HG03432 (cell line): ENCODE measurements around the gene LRGUK.
"Not testable (repeated sequence)": the region's sequence is repeated elsewhere in the genome, so short reads cannot be mapped to it uniquely, and the experiment has no call there.

Source experiments
- ATAC-seq: cut with Tn5 transposase; IDR thresholded peaks from one replicate; pipeline ENCODE4 v1.9.1; 2021; ENCODE audit warnings: mild to moderate bottlenecking, moderate library complexity; ENCODE audit not compliant: unreplicated experiment

LRGUK gene

GRCh38 chr7:134220236-134220635 lies 93.1 kb downstream of the LRGUK start:
- ATAC-seq, result no peak

- not testable (repeated sequence) for ATAC-seq
Measured at GRCh38 chr7:134231296-134231695, 104.2 kb downstream of the LRGUK start.

- no peak for ATAC-seq
Measured at GRCh38 chr7:134234216-134234615, 107.1 kb downstream of the LRGUK start.

GRCh38 chr7:134245253-134245652 lies 118.1 kb downstream of the LRGUK start:
- no peak for ATAC-seq

- ATAC-seq, result no peak
Measured at GRCh38 chr7:134246347-134246746, 119.2 kb downstream of the LRGUK start.

- no peak for ATAC-seq
Measured at GRCh38 chr7:134246761-134247160, 119.6 kb downstream of the LRGUK start.

- ATAC-seq, result no peak
Measured at GRCh38 chr7:134248196-134248595, 121.1 kb downstream of the LRGUK start.

- no peak for ATAC-seq
Measured at GRCh38 chr7:134254311-134254710, 127.2 kb downstream of the LRGUK start.

GRCh38 chr7:134255814-134256213 lies 128.7 kb downstream of the LRGUK start:
- no peak for ATAC-seq

- no peak for ATAC-seq
Measured at GRCh38 chr7:134262322-134262721, 135.2 kb downstream of the LRGUK start.

GRCh38 chr7:134276951-134277350 lies 149.8 kb downstream of the LRGUK start:
- no peak for ATAC-seq

GRCh38 chr7:134278502-134279153 lies 151.5 kb downstream of the LRGUK start:
- no peak for ATAC-seq

GRCh38 chr7:134279336-134279735 lies 152.2 kb downstream of the LRGUK start:
- no peak for ATAC-seq

GRCh38 chr7:134279898-134280297 lies 152.8 kb downstream of the LRGUK start:
- no peak for ATAC-seq

- ATAC-seq, result no peak
Measured at GRCh38 chr7:134280508-134280907, 153.4 kb downstream of the LRGUK start.

- no peak for ATAC-seq
Measured at GRCh38 chr7:134284011-134284410, 156.9 kb downstream of the LRGUK start.

GRCh38 chr7:134284952-134285351 lies 157.8 kb downstream of the LRGUK start:
- ATAC-seq, result no peak

GRCh38 chr7:134287916-134288659 lies 160.9 kb downstream of the LRGUK start:
- ATAC-seq, result no peak

GRCh38 chr7:134289423-134289822 lies 162.3 kb downstream of the LRGUK start:
- no peak for ATAC-seq

GRCh38 chr7:134289841-134290240 lies 162.7 kb downstream of the LRGUK start:
- ATAC-seq, result no peak

GRCh38 chr7:134290286-134290685 lies 163.1 kb downstream of the LRGUK start:
- ATAC-seq, result no peak

GRCh38 chr7:134293002-134293740 lies 166.0 kb downstream of the LRGUK start:
- ATAC-seq, result peak; percentile 100
